Keratinocyte (primary cell): ENCODE data around the gene TDRD3. TPM values are rescaled to one million over a fixed set of nuclear protein-coding genes. Genes with fewer than 3 reads are reported as not detected.

Source experiments
- DNase-seq: peaks from one replicate; pipeline ENCODE4 v3.0.0-alpha.2; 2011; ENCODE audit warnings: low read depth, missing footprints, low spot score
- FAIRE-seq: peaks from 2 replicates; lab custom pipeline; 2011; peaks lifted over from hg19 to GRCh38; lab: Jason Lieb, UNC
- H2AFZ ChIP-seq: 2 replicates; pipeline ENCODE4 v1.6.0; 2012; ENCODE audit warnings: low read length, control low read depth, inconsistent platforms; ENCODE audit not compliant: control insufficient read depth
- H3K27ac ChIP-seq: 2 replicates; pipeline ENCODE4 v1.5.1; 2011; ENCODE audit warnings: low read length; ENCODE audit not compliant: control insufficient read depth, insufficient read depth
- H3K27me3 ChIP-seq: 3 replicates; pipeline ENCODE4 v1.6.0; 2011; ENCODE audit warnings: low read length; ENCODE audit not compliant: control insufficient read depth, insufficient read depth; ENCODE audit errors: extremely low read depth
- H3K36me3 ChIP-seq, 2 experiments: 2 replicates in 1 of 2; 3 replicates in 1 of 2; pipeline ENCODE4 v1.5.1; 2011; ENCODE audit warnings: low read length in 2 of 2, mild to moderate bottlenecking in 1 of 2; ENCODE audit not compliant: control insufficient read depth in 2 of 2, insufficient read depth in 2 of 2; ENCODE audit errors: extremely low read depth in 1 of 2
- H3K4me1 ChIP-seq: 3 replicates; pipeline ENCODE4 v1.5.1; 2011; ENCODE audit warnings: low read length; ENCODE audit not compliant: control insufficient read depth, insufficient read depth; ENCODE audit errors: extremely low read depth
- H3K4me2 ChIP-seq: 3 replicates; pipeline ENCODE4 v1.6.0; 2011; ENCODE audit warnings: low read depth, low read length; ENCODE audit not compliant: control insufficient read depth, insufficient read depth; ENCODE audit errors: extremely low read depth
- H3K4me3 ChIP-seq, 3 experiments: fragments of 200-600 bp in 1 of 3; sonication (generic) in 1 of 3; 2 replicates in 2 of 3; 3 replicates in 1 of 3; pipeline ENCODE4 v1.5.1; 2011 to 2016; ENCODE audit warnings: low read length in 3 of 3, mild to moderate bottlenecking in 3 of 3, control low read depth in 2 of 3, inconsistent platforms in 1 of 3, low read depth in 1 of 3, mixed read lengths in 1 of 3, mixed run types in 1 of 3, moderate library complexity in 1 of 3; ENCODE audit not compliant: control insufficient read depth in 2 of 3, insufficient read depth in 2 of 3; ENCODE audit errors: extremely low read depth in 1 of 3
- H3K79me2 ChIP-seq: 2 replicates; pipeline ENCODE4 v1.6.0; 2012; ENCODE audit warnings: low read length; ENCODE audit not compliant: control insufficient read depth, insufficient read depth
- H3K9ac ChIP-seq: 3 replicates; pipeline ENCODE4 v1.6.0; 2011; ENCODE audit warnings: low read length; ENCODE audit not compliant: control insufficient read depth, insufficient read depth; ENCODE audit errors: extremely low read depth
- H3K9me1 ChIP-seq: 3 replicates; pipeline ENCODE4 v1.6.0; 2011; ENCODE audit warnings: low read length; ENCODE audit not compliant: control insufficient read depth, insufficient read depth; ENCODE audit errors: extremely low read depth
- H3K9me3 ChIP-seq: 2 replicates; pipeline ENCODE4 v1.5.1; 2012; ENCODE audit warnings: low read depth, low read length; ENCODE audit not compliant: control insufficient read depth
- H4K20me1 ChIP-seq: 3 replicates; pipeline ENCODE4 v1.6.0; 2011; ENCODE audit warnings: low read length; ENCODE audit not compliant: control insufficient read depth, insufficient read depth; ENCODE audit errors: extremely low read depth
- EZH2 ChIP-seq: IDR thresholded peaks from one replicate; pipeline ENCODE4 v1.6.1; 2012; ENCODE audit warnings: inconsistent platforms, mild to moderate bottlenecking, low read length, moderate library complexity
- dilution Hi-C: fragments of 300-500 bp; cut with MboI; formaldehyde crosslinking; loops from one replicate; pipeline ENCODE4 v1.7.0; 2020; ENCODE audit warnings: low sequenced_read_pairs; ENCODE audit not compliant: extremely low pct_ligation_motif_present
- polyA plus RNA-seq, 5 experiments: library from polyadenylated mRNA; depleted of rRNA in 3 of 5; stranded (reverse) in 3 of 5; stranded (forward) in 1 of 5; unstranded in 1 of 5; fragments of >200 nt; gene quantifications; 1 replicate in 1 of 5; 2 replicates in 3 of 5; 3 replicates in 1 of 5; pipeline versions ENCODE4 v1.2.1 to v1.2.3, GENCODE V29; 2011 to 2012; ENCODE audit warnings: missing spikeins in 2 of 5, low read depth in 1 of 5, low replicate concordance in 1 of 5
- TF ChIP-seq, protein P1 (sequence below), 3 experiments: IDR thresholded peaks in 1 of 3; conservative IDR thresholded peaks in 1 of 3; optimal IDR thresholded peaks in 1 of 3; 2 replicates in 2 of 3; 3 replicates in 1 of 3; pipeline versions ENCODE3 to v1.5.1; 2011; ENCODE audit warnings: low read length in 3 of 3, mild to moderate bottlenecking in 3 of 3, moderate library complexity in 2 of 3, control low read depth in 1 of 3, inconsistent platforms in 1 of 3; ENCODE audit not compliant: insufficient read depth in 2 of 3; ENCODE audit errors: extremely low read depth in 1 of 3

The TDRD3 gene
- polyA plus RNA-seq, 1 donor (not counting 4 experiments of a cell fraction or from before 2014, with no cell fraction given) = 10.7 TPM

DNA sequence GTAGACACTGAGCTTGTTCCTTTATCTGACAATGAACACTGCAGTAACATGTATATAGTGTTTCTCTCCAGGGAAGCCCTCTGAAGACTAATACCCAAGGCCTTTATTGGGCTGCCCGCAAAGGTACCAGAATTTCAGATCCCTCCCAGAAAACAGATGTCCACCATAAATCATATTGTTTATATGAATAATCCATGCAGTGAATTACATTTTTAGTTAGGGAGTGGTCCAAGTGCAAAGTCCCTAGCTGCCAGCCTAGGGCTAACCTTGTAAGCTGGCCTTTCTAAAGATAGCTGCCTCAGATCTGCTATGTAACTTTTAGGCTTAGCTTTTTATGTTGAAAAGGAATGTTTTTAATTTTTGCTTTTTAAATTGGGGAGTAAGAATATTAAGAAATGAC is 44.7 kb downstream of the TDRD3 start:
- no peak overlapping the region for H2AFZ ChIP-seq
- no peaks in the 10 kb centered on the region for H3K4me1 ChIP-seq
- H3K27ac ChIP-seq = no peak overlapping the region
- dilution Hi-C loops = no loop called here
- no peaks in the 10 kb centered on the region for H3K9me3 ChIP-seq
- no peak overlapping the region for H3K9ac ChIP-seq
- H3K9me1 ChIP-seq = no peaks in the 10 kb centered on the region
- peaks cover 2% of the 10 kb centered on the region for H3K79me2 ChIP-seq
- no peaks in the 10 kb centered on the region for H3K36me3 ChIP-seq
- no peaks in the 10 kb centered on the region for H4K20me1 ChIP-seq
- H3K4me3 ChIP-seq = no peak overlapping the region
- H3K4me2 ChIP-seq = no peak overlapping the region
- DNase-seq = no peak
- no peak for FAIRE-seq
- H3K27me3 ChIP-seq = no peaks in the 10 kb centered on the region
- TF ChIP-seq, protein P1, sequence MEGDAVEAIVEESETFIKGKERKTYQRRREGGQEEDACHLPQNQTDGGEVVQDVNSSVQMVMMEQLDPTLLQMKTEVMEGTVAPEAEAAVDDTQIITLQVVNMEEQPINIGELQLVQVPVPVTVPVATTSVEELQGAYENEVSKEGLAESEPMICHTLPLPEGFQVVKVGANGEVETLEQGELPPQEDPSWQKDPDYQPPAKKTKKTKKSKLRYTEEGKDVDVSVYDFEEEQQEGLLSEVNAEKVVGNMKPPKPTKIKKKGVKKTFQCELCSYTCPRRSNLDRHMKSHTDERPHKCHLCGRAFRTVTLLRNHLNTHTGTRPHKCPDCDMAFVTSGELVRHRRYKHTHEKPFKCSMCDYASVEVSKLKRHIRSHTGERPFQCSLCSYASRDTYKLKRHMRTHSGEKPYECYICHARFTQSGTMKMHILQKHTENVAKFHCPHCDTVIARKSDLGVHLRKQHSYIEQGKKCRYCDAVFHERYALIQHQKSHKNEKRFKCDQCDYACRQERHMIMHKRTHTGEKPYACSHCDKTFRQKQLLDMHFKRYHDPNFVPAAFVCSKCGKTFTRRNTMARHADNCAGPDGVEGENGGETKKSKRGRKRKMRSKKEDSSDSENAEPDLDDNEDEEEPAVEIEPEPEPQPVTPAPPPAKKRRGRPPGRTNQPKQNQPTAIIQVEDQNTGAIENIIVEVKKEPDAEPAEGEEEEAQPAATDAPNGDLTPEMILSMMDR (optimal IDR thresholded peaks at IDR 0.05 in 1 of 3, IDR thresholded peaks at IDR 0.05 in 1 of 3, conservative IDR thresholded peaks at IDR 0.05 in 1 of 3; ENCODE audit: extremely low read depth in 1 of 3, insufficient read depth in 2 of 3, low read length in 3 of 3) = no peak
- no peak for TF ChIP-seq EZH2

DNA sequence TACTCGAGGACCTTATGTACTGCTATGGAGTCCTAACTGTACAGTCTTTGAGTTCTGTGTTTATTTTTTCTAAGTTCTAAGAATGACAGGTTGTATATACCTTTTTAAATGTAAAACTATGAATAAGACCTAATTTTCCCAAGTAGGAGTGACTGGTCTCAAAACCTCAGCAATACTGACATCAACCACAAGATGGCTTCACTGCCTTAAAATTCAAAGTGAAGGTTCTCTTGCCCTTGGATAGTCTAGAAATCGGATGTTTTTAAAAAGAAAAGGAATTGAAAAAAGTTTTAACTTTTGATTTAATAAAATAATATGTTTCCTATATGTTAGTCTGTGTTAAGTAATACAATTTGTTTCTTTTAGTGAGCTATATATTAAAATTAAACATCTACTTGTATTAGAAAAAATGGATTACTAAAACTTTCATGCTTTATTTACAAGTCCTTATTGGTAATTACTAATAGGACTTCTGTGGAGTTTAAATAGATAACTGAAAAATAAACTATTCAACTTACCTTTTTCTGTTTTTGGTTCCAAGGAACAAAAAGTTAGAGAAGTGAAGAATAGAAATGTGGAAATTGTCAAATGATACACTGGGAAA is 52.0 kb downstream of the TDRD3 start:
- no peak overlapping the region for H3K9ac ChIP-seq
- H3K36me3 ChIP-seq = no peaks in the 10 kb centered on the region
- no peaks in the 10 kb centered on the region for H3K79me2 ChIP-seq
- no peaks in the 10 kb centered on the region for H3K9me1 ChIP-seq
- H3K27me3 ChIP-seq = no peaks in the 10 kb centered on the region
- no peak overlapping the region for H3K4me3 ChIP-seq
- no peak overlapping the region for H3K27ac ChIP-seq
- TF ChIP-seq EZH2 = no peak
- TF ChIP-seq, protein P1 (optimal IDR thresholded peaks at IDR 0.05 in 1 of 3, IDR thresholded peaks at IDR 0.05 in 1 of 3, conservative IDR thresholded peaks at IDR 0.05 in 1 of 3; ENCODE audit: extremely low read depth in 1 of 3, insufficient read depth in 2 of 3, low read length in 3 of 3) = peak in 2 of 3 experiments; percentile 54 to 57
- DNase-seq (peak; percentile 7), FAIRE-seq (no peak)
- H3K9me3 ChIP-seq = no peaks in the 10 kb centered on the region
- H3K4me1 ChIP-seq = no peaks in the 10 kb centered on the region
- H3K4me2 ChIP-seq = no peak overlapping the region
- no peak overlapping the region for H2AFZ ChIP-seq
- dilution Hi-C loops = no loop called here
- H4K20me1 ChIP-seq = no peaks in the 10 kb centered on the region
